Mammary epithelial cell (primary cell): Measurements from ENCODE around the gene ADCY2.

ENCODE experiments used
- CTCF ChIP-seq, 2 donors: IDR thresholded peaks in 1 of 2; conservative IDR thresholded peaks in 1 of 2; 2 replicates each; pipeline ENCODE4 v1.5.1; 2011 to 2012; ENCODE audit warnings: inconsistent platforms in 2 of 2, low read length in 2 of 2, mild to moderate bottlenecking in 2 of 2, control low read depth in 1 of 2, low read depth in 1 of 2; ENCODE audit not compliant: insufficient read depth in 1 of 2; ENCODE audit errors: extremely low read depth in 1 of 2
- EZH2 ChIP-seq: IDR thresholded peaks from 2 replicates; pipeline ENCODE4 v1.6.1; 2012; ENCODE audit warnings: low read length, inconsistent platforms, borderline replicate concordance

- TF ChIP-seq CTCF (conservative IDR thresholded peaks at IDR 0.05 in 1 of 2, IDR thresholded peaks at IDR 0.05 in 1 of 2; ENCODE audit: extremely low read depth in 1 of 2, insufficient read depth in 1 of 2, low read depth in 1 of 2, low read length in 2 of 2) (no peak), EZH2 (no peak)
These were observed 193.9 kb downstream of the ADCY2 start for GRCh38 chr5:7589800-7590199.
